Measurements from ENCODE around the gene TRIM74. TPM values are rescaled to one million over a fixed set of nuclear protein-coding genes. Genes with fewer than 3 reads are reported as not detected.
A peak's percentile ranks its signal among the peaks of the same experiment; 100 is the strongest.
"Not testable (repeated sequence)": the region's sequence is repeated elsewhere in the genome, so short reads cannot be mapped to it uniquely, and the experiment has no call there.

TRIM74 gene
- 0.49 TPM for total RNA-seq
- 1 to 10 TPM in 1 of 8 donors, under 1 TPM in 4, not detected in 3; 0.62 to 1.1 (median 0.88) TPM for polyA plus RNA-seq (ENCODE audit: insufficient read depth in 1 of 8, insufficient read length in 8 of 8, low replicate concordance in 1 of 8)
- long read RNA-seq, donor 1 = 0 reads
- long read RNA-seq, donor 2 = 0 reads
- long read RNA-seq, donor 3 = 0 reads
- long read RNA-seq, donor 4 = 0 reads
- long read RNA-seq, donor 5 = 0 reads
- long read RNA-seq, donor 6 = 0 reads
- long read RNA-seq, donor 7 = 0 reads
- long read RNA-seq, donor 8 = 0 reads
- long read RNA-seq, donor 9 = 0 reads
- long read RNA-seq, donor 10 = 0 reads
- long read RNA-seq, donor 11 = 0 reads

GRCh38 chr7:72968980-72969516, at the start of gene TRIM74:
TRIM74 (minus strand) TSS chr7:72969466; CDS start chr7:72966157, 3,309 bp downstream.
- H3K36me3 ChIP-seq (ENCODE audit: control insufficient read depth, insufficient read depth, low read length); DNase-seq; H3K27me3 ChIP-seq (ENCODE audit: control insufficient read depth, insufficient read depth, low read length); H3K4me3 ChIP-seq (ENCODE audit: low read length); H3K4me1 ChIP-seq (ENCODE audit: control insufficient read depth, insufficient read depth, low read length); H3K27ac ChIP-seq (ENCODE audit: low read length); H3K9me3 ChIP-seq (replicated peaks; ENCODE audit: control insufficient read depth, low read depth, low read length): not testable (repeated sequence)
- WGBS (ENCODE audit: insufficient coverage) = no CpG with 5 or more reads among the region's 36 CpGs

GRCh38 chr7:73006491-73006890, 37.2 kb upstream of the TRIM74 start:
- 13% methylated on average over 6 of the region's 10 CpGs for WGBS (ENCODE audit: insufficient coverage)
- not testable (repeated sequence) for DNase-seq; H3K9me3 ChIP-seq (replicated peaks; ENCODE audit: control insufficient read depth, low read depth, low read length); H3K36me3 ChIP-seq (ENCODE audit: control insufficient read depth, insufficient read depth, low read length); H3K27ac ChIP-seq (ENCODE audit: low read length); H3K27me3 ChIP-seq (ENCODE audit: control insufficient read depth, insufficient read depth, low read length); H3K4me1 ChIP-seq (ENCODE audit: control insufficient read depth, insufficient read depth, low read length)
- peak overlapping the region; percentile 13 for H3K4me3 ChIP-seq (ENCODE audit: low read length)

- Histone ChIP-seq H3K27ac (ENCODE audit: low read length) (peak overlapping the region; percentile 80), H3K4me3 (ENCODE audit: low read length) (peak overlapping the region; percentile 53)
- H3K4me1 ChIP-seq (ENCODE audit: control insufficient read depth, insufficient read depth, low read length); H3K9me3 ChIP-seq (replicated peaks; ENCODE audit: control insufficient read depth, low read depth, low read length); H3K27me3 ChIP-seq (ENCODE audit: control insufficient read depth, insufficient read depth, low read length); H3K36me3 ChIP-seq (ENCODE audit: control insufficient read depth, insufficient read depth, low read length): not testable (repeated sequence)
- WGBS (ENCODE audit: insufficient coverage) = 0% methylated on average over 19 of the region's 66 CpGs
- peak; percentile 91 for DNase-seq
These were observed 36.6 kb upstream of the TRIM74 start for GRCh38 chr7:73005693-73006447.

- not testable (repeated sequence) for DNase-seq; H3K9me3 ChIP-seq (replicated peaks; ENCODE audit: control insufficient read depth, low read depth, low read length); H3K27me3 ChIP-seq (ENCODE audit: control insufficient read depth, insufficient read depth, low read length); H3K36me3 ChIP-seq (ENCODE audit: control insufficient read depth, insufficient read depth, low read length); H3K4me1 ChIP-seq (ENCODE audit: control insufficient read depth, insufficient read depth, low read length)
- WGBS (ENCODE audit: insufficient coverage) = no CpG with 5 or more reads among the region's 30 CpGs
- Histone ChIP-seq H3K27ac (ENCODE audit: low read length) (peak overlapping the region; percentile 80), H3K4me3 (ENCODE audit: low read length) (peak overlapping the region; percentile 53)
These were observed 36.1 kb upstream of the TRIM74 start for GRCh38 chr7:73005356-73005692.

GRCh38 chr7:72997887-72998468, 28.7 kb upstream of the TRIM74 start:
- H3K27ac ChIP-seq (ENCODE audit: low read length); H3K27me3 ChIP-seq (ENCODE audit: control insufficient read depth, insufficient read depth, low read length); H3K36me3 ChIP-seq (ENCODE audit: control insufficient read depth, insufficient read depth, low read length); H3K9me3 ChIP-seq (replicated peaks; ENCODE audit: control insufficient read depth, low read depth, low read length); H3K4me3 ChIP-seq (ENCODE audit: low read length); H3K4me1 ChIP-seq (ENCODE audit: control insufficient read depth, insufficient read depth, low read length); DNase-seq: not testable (repeated sequence)
- WGBS (ENCODE audit: insufficient coverage) = no CpG with 5 or more reads among the region's 11 CpGs

GRCh38 chr7:72997447-72997846, 28.2 kb upstream of the TRIM74 start:
- H3K36me3 ChIP-seq (ENCODE audit: control insufficient read depth, insufficient read depth, low read length); H3K27ac ChIP-seq (ENCODE audit: low read length); H3K4me1 ChIP-seq (ENCODE audit: control insufficient read depth, insufficient read depth, low read length); H3K9me3 ChIP-seq (replicated peaks; ENCODE audit: control insufficient read depth, low read depth, low read length); DNase-seq; H3K27me3 ChIP-seq (ENCODE audit: control insufficient read depth, insufficient read depth, low read length); H3K4me3 ChIP-seq (ENCODE audit: low read length): not testable (repeated sequence)
- WGBS (ENCODE audit: insufficient coverage) = no CpG with 5 or more reads among the region's 8 CpGs

- H3K27me3 ChIP-seq (ENCODE audit: control insufficient read depth, insufficient read depth, low read length); H3K4me3 ChIP-seq (ENCODE audit: low read length); H3K9me3 ChIP-seq (replicated peaks; ENCODE audit: control insufficient read depth, low read depth, low read length); DNase-seq; H3K4me1 ChIP-seq (ENCODE audit: control insufficient read depth, insufficient read depth, low read length); H3K27ac ChIP-seq (ENCODE audit: low read length); H3K36me3 ChIP-seq (ENCODE audit: control insufficient read depth, insufficient read depth, low read length): not testable (repeated sequence)
- WGBS (ENCODE audit: insufficient coverage) = no CpG with 5 or more reads among the region's 8 CpGs
These were observed 26.2 kb upstream of the TRIM74 start for GRCh38 chr7:72995484-72995883.

GRCh38 chr7:72990146-72990913, 21.1 kb upstream of the TRIM74 start:
- not testable (repeated sequence) for H3K4me3 ChIP-seq (ENCODE audit: low read length); DNase-seq; H3K9me3 ChIP-seq (replicated peaks; ENCODE audit: control insufficient read depth, low read depth, low read length); H3K27me3 ChIP-seq (ENCODE audit: control insufficient read depth, insufficient read depth, low read length); H3K4me1 ChIP-seq (ENCODE audit: control insufficient read depth, insufficient read depth, low read length); H3K27ac ChIP-seq (ENCODE audit: low read length); H3K36me3 ChIP-seq (ENCODE audit: control insufficient read depth, insufficient read depth, low read length)
- WGBS (ENCODE audit: insufficient coverage) = no CpG with 5 or more reads among the region's 14 CpGs

- H3K4me3 ChIP-seq (ENCODE audit: low read length); H3K27ac ChIP-seq (ENCODE audit: low read length); DNase-seq; H3K4me1 ChIP-seq (ENCODE audit: control insufficient read depth, insufficient read depth, low read length); H3K9me3 ChIP-seq (replicated peaks; ENCODE audit: control insufficient read depth, low read depth, low read length); H3K27me3 ChIP-seq (ENCODE audit: control insufficient read depth, insufficient read depth, low read length); H3K36me3 ChIP-seq (ENCODE audit: control insufficient read depth, insufficient read depth, low read length): not testable (repeated sequence)
- WGBS (ENCODE audit: insufficient coverage) = no CpG with 5 or more reads among the region's 11 CpGs
These were observed 12.8 kb upstream of the TRIM74 start for GRCh38 chr7:72982084-72982483.

- H3K9me3 ChIP-seq (replicated peaks; ENCODE audit: control insufficient read depth, low read depth, low read length); DNase-seq; H3K4me1 ChIP-seq (ENCODE audit: control insufficient read depth, insufficient read depth, low read length); H3K27ac ChIP-seq (ENCODE audit: low read length); H3K4me3 ChIP-seq (ENCODE audit: low read length); H3K36me3 ChIP-seq (ENCODE audit: control insufficient read depth, insufficient read depth, low read length); H3K27me3 ChIP-seq (ENCODE audit: control insufficient read depth, insufficient read depth, low read length): not testable (repeated sequence)
- no CpG with 5 or more reads among the region's 6 CpGs for WGBS (ENCODE audit: insufficient coverage)
These were observed 11.1 kb upstream of the TRIM74 start for GRCh38 chr7:72980382-72980781.

Data from muscle of leg (tissue), 16 donors.